ENCODE data around the gene PIWIL1. TPM values are rescaled to one million over a fixed set of nuclear protein-coding genes. Genes with fewer than 3 reads are reported as not detected.

The PIWIL1 gene
- total RNA-seq, 1 experiment from 2014 or later: 0.02 TPM

GRCh38 chr12:130335517-130336392 is 1.9 kb upstream of the PIWIL1 start:
- DNase-seq (ENCODE audit: extremely low read depth, low read depth): peak; percentile 51

GRCh38 chr12:130336723-130337487 is 782 bp upstream of the PIWIL1 start:
- DNase-seq (ENCODE audit: extremely low read depth, low read depth): no peak

GRCh38 chr12:130338794-130339601 is 1.3 kb downstream of the PIWIL1 start:
- DNase-seq (ENCODE audit: extremely low read depth, low read depth): no peak

GRCh38 chr12:130339951-130340350 is 2.3 kb downstream of the PIWIL1 start:
- no peak for DNase-seq (ENCODE audit: extremely low read depth, low read depth)

GRCh38 chr12:130342442-130342841 is 4.8 kb downstream of the PIWIL1 start:
- DNase-seq (ENCODE audit: extremely low read depth, low read depth): no peak

- no peak for DNase-seq (ENCODE audit: extremely low read depth, low read depth)
These were observed 5.2 kb downstream of the PIWIL1 start for GRCh38 chr12:130342842-130343241.

- DNase-seq (ENCODE audit: extremely low read depth, low read depth): no peak
These were observed 6.8 kb downstream of the PIWIL1 start for GRCh38 chr12:130344529-130344928.

- DNase-seq (ENCODE audit: extremely low read depth, low read depth): no peak
These were observed 7.6 kb downstream of the PIWIL1 start for GRCh38 chr12:130345292-130345691.

- DNase-seq (ENCODE audit: extremely low read depth, low read depth): no peak
These were observed 9.9 kb downstream of the PIWIL1 start for GRCh38 chr12:130347588-130347987.

GRCh38 chr12:130350715-130351114 is 13.0 kb downstream of the PIWIL1 start:
- DNase-seq (ENCODE audit: extremely low read depth, low read depth): no peak

- no peak for DNase-seq (ENCODE audit: extremely low read depth, low read depth)
These were observed 13.6 kb downstream of the PIWIL1 start for GRCh38 chr12:130351326-130351725.

- DNase-seq (ENCODE audit: extremely low read depth, low read depth): no peak
These were observed 15.4 kb downstream of the PIWIL1 start for GRCh38 chr12:130353081-130353480.

- no peak for DNase-seq (ENCODE audit: extremely low read depth, low read depth)
These were observed 16.7 kb downstream of the PIWIL1 start for GRCh38 chr12:130354407-130354806.

- DNase-seq (ENCODE audit: extremely low read depth, low read depth): no peak
These were observed 18.5 kb downstream of the PIWIL1 start for GRCh38 chr12:130356222-130356621.

- DNase-seq (ENCODE audit: extremely low read depth, low read depth): no peak
These were observed 19.6 kb downstream of the PIWIL1 start for GRCh38 chr12:130357241-130357640.

GRCh38 chr12:130357729-130358330 is 20.1 kb downstream of the PIWIL1 start:
- DNase-seq (ENCODE audit: extremely low read depth, low read depth): no peak

- no peak for DNase-seq (ENCODE audit: extremely low read depth, low read depth)
These were observed 24.4 kb downstream of the PIWIL1 start for GRCh38 chr12:130362060-130362459.

- DNase-seq (ENCODE audit: extremely low read depth, low read depth): no peak
These were observed 26.9 kb downstream of the PIWIL1 start for GRCh38 chr12:130364578-130364977.

GRCh38 chr12:130366159-130366558 is 28.5 kb downstream of the PIWIL1 start:
- no peak for DNase-seq (ENCODE audit: extremely low read depth, low read depth)

- no peak for DNase-seq (ENCODE audit: extremely low read depth, low read depth)
These were observed 29.3 kb downstream of the PIWIL1 start for GRCh38 chr12:130367003-130367402.

GRCh38 chr12:130367523-130367922 is 29.8 kb downstream of the PIWIL1 start:
- DNase-seq (ENCODE audit: extremely low read depth, low read depth): no peak

Measured in NCI-H460 (cell line).